ENCODE data around the gene ZNF138.

GRCh38 chr7:64793106-64793755, 997 bp upstream of the ZNF138 start:
- TF ChIP-seq POLR2AphosphoS5 (IDR thresholded peaks at IDR 0.05; ENCODE audit: borderline replicate concordance, low read depth, low read length) (no peak), EZH2 (IDR thresholded peaks at IDR 0.05) (no peak)
